ENCODE measurements around the gene LVRN.

The LVRN gene

GRCh38 chr5:116025866-116026265, 63.6 kb downstream of the LVRN start:
- DNase-seq: no peak

GRCh38 chr5:116032094-116032517, 69.8 kb downstream of the LVRN start, which contains the start of gene ARL14EPL:
Gene ARL14EPL (plus strand): TSS chr5:116032472. CDS start chr5:116051466, 18,994 bp downstream.
- peak; percentile 10 to 49 for DNase-seq

- peak in 1 of 2 donors; percentile 1 for DNase-seq
These were observed 70.7 kb downstream of the LVRN start for GRCh38 chr5:116032991-116033390.

DNA sequence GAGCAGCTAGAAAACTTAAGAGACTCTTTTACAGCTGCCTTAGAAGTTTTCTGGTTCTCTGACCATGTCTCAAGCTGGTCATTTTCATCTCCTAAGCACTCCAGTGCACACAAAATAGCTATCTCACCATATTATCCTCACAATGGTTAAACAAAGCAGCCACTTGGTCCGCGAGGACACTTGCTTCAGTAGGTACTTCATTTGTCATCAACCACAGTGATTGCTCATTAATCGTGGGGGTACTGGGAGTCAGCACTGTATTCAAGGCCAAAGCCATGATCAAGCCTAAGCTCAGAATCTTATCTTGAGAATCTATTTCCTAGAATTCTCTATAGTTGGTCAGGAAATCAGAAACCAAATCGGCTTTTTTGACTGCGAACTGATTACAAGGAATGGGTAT, 72.8 kb downstream of the LVRN start:
- no peak for DNase-seq

- DNase-seq: no peak
These were observed 75.1 kb downstream of the LVRN start for GRCh38 chr5:116037236-116037822.

GRCh38 chr5:116038817-116039216, 76.5 kb downstream of the LVRN start:
- peak; percentile 4 to 34 for DNase-seq

- no peak for DNase-seq
These were observed 80.1 kb downstream of the LVRN start for GRCh38 chr5:116042375-116042774.

- DNase-seq: no peak
These were observed 81.8 kb downstream of the LVRN start for GRCh38 chr5:116044073-116044472.

DNA sequence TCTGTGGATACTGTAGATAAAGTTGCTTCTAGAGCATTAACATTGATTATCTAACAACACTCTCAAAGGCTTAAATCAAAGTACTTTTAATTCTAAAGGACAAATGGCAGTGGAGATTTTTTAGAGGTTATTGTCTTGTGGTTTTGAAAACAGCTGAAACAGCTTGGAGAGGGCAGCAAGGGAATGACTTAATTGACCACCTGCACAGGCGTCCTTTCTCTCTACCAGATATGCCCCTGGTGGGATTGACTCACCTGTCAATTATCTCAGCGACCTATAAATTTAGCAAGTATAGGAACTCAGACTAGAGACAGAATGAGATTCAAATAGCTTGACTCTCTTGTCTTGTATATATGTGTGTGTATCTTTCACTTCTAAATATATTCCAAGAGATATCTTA, 83.5 kb downstream of the LVRN start:
- no peak for DNase-seq

GRCh38 chr5:116046261-116046660, 84.0 kb downstream of the LVRN start:
- DNase-seq: no peak

DNA sequence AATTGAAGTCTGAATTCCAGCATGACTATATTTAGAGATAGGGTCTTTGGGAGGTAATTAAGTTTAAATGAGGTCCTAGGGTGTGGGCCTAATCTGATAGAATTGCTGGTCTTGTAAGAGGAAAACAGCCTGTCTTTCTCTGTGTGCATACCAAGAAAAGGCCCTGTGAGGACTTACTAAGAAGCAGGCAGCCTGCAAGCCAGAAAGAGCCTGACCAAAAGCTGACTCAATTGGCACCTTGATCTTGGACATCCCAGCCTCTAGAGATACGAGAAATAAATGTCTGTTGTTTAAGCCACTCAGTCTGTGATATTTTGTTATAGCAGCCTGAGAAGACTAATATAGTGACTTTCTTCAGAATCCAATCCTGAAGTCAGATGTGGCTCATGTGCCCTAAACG, 84.5 kb downstream of the LVRN start:
- no peak for DNase-seq

DNA sequence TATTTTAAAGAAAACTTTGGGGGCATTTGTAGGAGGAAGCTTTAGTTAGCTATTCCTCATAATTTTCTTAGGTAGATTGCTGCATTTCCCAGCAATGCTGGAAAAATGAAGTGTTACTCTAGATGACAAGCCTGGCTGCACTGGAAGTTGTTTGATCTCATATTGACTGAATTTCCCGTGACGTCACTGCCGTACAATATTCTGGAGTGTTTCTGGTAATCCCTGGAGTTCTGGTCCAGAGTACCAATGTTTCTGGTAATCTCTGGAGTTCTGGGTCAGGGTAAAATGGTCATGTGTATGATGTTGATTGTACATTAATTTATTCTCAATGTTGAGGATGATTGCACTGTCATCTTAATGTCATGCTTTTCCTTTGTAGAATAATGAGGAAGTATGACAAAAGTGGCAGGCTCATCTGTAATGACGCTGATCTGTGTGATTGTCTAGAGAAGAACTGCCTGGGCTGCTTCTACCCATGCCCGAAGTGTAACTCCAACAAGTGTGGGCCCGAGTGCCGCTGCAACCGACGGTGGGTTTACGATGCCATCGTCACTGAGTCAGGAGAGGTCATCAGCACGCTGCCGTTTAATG, 96.2 kb downstream of the LVRN start:
- no peak for DNase-seq

DNA sequence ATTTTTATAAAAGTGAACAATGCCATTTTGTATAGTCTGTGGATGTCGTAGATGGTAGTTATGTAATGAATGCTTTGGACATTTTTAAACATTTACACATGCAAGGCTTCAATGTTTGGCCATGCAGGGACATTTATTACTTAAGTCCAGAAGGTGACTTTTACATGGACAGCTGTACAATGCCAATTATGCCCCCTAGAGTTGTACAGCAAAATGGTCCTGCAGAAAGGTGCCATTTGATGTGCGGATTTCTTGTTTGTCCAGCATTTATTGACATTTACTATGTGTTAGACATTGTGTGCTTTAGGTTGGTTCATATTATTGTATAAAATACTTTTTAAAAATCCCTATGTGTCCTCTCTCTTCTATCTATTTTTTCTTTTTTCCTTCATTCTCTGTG, 100.1 kb downstream of the LVRN start:
- no peak for DNase-seq

GRCh38 chr5:116063950-116064349, 101.7 kb downstream of the LVRN start:
- DNase-seq: no peak

- DNase-seq: peak; percentile 10 to 58
These were observed 105.9 kb downstream of the LVRN start for GRCh38 chr5:116068028-116068632.

GRCh38 chr5:116071211-116071610, 108.9 kb downstream of the LVRN start:
- DNase-seq: no peak

DNA sequence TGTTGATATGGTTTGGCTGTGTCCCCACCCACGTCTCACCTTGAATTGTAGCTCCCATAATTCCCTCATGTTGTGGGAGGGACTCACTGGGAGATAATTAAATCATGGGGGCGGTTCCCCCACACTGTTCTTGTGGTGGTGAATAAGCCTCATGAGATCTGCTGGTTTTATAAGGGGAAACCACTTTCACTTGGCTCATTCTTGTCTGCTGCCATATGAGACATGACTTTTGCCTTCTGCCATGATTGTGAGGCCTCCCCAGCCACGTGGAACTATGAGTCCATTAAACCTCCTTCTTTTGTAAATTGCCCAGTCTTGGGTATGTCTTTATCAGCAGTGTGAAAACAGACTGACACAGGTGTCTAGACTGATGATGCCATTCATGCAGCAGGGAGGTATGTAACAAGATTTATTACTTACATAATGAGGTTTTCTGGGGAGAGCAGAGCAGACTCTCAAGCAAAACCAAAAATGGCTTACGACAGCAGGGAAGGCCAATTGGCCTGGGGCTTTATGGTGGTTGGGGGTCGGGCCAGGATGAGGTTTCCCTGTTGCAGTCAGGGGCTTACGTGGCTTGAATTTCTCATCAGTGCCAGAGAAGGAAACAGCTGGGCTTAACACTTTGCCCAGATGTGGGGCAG, 113.0 kb downstream of the LVRN start:
- DNase-seq: no peak

- DNase-seq: no peak
These were observed 114.2 kb downstream of the LVRN start for GRCh38 chr5:116076496-116076895.
